HG02973 (cell line): ENCODE measurements around the gene MRTO4.
A peak's percentile ranks its signal among the peaks of the same experiment; 100 is the strongest.
"Not testable (repeated sequence)": the region's sequence is repeated elsewhere in the genome, so short reads cannot be mapped to it uniquely, and the experiment has no call there.

Experiments used
- ATAC-seq: cut with Tn5 transposase; IDR thresholded peaks from one replicate; pipeline ENCODE4 v1.9.1; 2021; ENCODE audit warnings: moderate library complexity; ENCODE audit not compliant: unreplicated experiment

Gene MRTO4

DNA sequence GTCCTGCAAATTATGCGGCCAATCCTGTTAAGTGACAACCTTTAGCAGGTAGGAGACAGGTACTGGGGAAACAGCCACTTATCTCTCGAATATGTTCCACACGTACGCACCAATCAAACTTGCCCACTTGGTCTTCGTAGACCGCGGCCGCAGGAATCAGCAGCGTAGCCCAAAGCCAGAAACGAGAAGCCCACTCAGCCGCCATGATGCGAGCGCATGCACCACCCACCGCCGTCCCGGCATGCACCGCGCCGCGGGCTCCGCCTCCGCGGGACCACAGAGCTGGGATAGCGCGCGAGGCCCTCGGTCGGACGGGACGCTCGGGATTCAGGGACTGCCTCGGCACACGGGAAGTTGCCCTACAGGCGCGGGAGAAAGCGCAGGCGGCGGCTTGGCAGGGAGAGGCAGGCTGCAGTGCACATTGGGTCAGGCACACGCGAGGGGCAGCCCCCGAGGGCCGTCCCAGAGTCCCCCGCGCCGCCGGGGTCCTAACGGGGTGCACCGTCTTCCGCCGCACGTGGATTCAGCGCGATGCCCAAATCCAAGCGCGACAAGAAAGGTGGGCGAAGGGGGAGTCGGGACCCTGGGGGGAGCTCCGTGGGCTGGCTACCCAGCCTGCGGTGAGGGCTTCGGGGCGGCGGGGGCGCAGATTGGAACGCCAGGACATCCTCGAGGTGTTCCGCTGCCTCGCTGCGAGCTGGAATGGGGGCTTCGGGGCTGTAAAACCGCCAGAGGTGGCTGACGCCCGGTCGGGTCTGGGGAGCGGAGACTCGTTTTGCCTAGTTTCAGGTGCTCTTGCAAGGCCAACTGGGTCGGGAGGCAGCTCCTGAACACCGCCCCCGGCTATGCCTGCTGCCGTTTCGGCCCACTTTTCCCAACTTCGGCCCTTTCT is at the start of gene MRTO4, which contains the start of gene EMC1:
MRTO4 (plus strand) TSS at position 501 of the 892 bp plus-strand sequence; CDS start at position 532, 31 bp downstream.
EMC1 (minus strand) TSS at position 220 of the 892 bp plus-strand sequence; CDS start at position 205, 15 bp downstream.
- ATAC-seq: peak; percentile 59

- no peak for ATAC-seq
Observed at GRCh38 chr1:19202396-19202795, 49.2 kb upstream of the MRTO4 start.

GRCh38 chr1:19203440-19203839 is 48.2 kb upstream of the MRTO4 start:
- ATAC-seq: no peak

DNA sequence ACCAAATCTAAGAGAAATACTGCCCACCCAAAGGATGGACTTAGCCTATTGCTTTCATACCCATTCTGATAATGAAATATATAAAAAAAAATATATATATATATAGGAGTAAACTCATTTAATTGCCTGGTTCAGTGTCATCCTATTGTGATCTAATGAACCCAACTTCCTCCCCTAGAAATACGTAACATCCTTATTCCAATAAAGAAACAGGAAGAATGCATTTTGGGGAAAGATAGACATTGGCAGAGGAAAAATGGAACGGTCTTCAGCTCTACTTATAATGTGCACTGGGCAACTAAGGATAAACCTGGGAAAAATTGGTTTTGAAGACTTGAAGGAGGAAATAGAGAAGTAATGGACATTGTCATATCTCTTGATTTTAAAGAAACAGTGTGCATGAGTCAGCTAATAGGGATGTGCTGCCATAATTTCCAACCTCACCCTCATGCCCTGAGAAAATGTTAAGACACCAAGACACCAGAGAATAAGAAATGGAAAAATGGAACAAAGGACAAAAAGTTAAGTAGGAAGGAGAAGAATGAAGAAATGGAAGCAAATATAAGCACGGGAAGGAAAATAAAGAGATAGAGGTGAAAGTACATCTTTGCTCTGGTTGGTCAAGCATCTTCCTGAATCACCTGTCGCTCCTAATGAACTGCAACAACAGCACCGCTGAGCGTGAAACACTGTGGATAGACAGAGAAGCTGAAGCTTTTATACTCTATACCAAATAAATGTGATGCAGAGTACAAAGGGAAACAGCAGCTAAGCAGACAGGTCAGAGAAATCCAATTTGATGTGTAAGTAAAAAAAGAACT is 46.9 kb upstream of the MRTO4 start:
- no peak for ATAC-seq

DNA sequence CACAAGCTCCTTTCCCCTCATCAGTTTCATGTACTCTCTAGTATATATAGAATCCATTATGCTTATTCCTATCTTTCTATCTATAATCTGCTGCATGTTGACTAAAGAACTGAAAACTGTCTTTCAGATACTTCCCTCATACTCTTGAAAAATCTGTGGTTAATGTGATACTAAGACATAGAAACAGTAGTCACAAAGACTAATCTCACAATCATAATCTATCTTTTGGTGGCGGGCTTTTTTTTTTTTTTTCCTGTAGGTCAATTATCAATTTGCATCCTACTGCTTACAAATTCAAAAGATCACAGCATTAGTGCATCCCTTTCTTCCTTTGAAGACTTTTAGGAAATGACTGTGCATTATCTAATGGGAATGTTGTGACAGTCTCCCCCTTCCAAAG is 46.2 kb upstream of the MRTO4 start:
- ATAC-seq: no peak

DNA sequence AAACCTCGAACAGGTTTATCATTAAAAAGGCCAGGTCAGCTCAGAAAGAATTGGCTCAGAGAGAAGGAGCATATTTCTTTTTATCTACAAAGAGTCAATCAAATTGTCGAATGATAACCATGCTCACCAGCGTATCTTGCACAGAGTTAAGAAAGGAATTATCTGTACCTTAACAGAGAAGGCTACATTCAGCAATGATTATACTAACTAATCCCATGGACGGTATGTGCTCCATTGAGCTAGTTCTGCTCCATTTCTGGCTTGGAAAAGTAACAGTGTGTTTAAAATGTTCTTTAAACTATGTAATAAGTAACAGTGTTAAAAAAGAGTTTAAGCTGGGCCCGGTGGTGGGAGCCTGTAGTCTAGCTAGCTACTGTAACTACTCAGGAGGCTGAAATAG is 45.8 kb upstream of the MRTO4 start:
- no peak for ATAC-seq

DNA sequence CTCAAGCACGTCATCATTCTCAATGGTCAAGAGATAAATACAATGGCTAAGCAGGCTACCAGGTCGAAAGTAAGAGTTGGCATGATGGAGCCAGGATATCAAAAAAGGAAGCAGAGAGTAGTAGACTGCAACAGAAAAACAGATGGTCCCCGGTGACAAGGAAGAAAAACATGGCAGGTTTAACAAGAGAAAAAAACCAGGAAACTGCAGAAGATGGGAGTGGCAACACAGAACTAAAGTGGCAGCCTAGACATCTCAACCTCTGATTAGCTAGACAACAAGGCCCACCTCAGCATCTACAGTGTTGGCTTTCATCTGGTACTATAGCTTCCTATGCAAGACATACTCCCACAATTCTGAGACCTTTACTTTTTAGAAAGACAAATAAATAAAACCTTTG is 44.7 kb upstream of the MRTO4 start:
- ATAC-seq: no peak

- no peak for ATAC-seq
Observed at GRCh38 chr1:19208710-19209438, 42.7 kb upstream of the MRTO4 start.

DNA sequence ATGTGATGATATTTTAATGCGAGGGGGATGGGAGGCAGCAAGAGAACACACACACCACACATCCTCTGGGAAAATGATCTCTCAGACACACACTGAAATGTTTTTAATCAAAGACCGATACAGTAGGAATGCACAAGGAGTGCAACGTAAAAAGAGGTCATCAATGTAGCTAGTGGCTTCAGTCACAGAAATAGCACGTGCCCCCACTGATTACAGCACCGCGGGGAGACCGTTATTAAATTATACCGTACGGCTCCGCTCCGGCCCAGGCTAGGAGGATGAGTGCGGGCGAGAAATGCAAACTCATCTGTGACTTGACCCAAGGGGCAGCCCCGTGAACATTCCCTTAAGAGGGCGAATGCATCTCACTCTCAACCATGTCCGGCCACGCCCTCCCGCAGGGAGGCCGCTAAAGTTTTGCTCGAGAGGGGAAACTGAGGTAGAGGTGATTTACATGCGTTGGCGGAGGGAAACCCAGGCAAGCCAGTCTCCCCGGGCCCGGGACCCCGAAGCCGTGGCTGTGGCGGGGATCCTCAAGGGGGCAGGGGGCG is 42.1 kb upstream of the MRTO4 start:
- peak; percentile 46 for ATAC-seq

- ATAC-seq: peak; percentile 72
Observed at GRCh38 chr1:19209990-19210771, 41.4 kb upstream of the MRTO4 start, which contains the start of gene UBR4. UBR4 (minus strand) TSS chr1:19210266; CDS start chr1:19210248, 18 bp downstream.

- ATAC-seq: no peak
Observed at GRCh38 chr1:19210772-19211549, 40.6 kb upstream of the MRTO4 start.

GRCh38 chr1:19212167-19212566 is 39.4 kb upstream of the MRTO4 start:
- no peak for ATAC-seq

DNA sequence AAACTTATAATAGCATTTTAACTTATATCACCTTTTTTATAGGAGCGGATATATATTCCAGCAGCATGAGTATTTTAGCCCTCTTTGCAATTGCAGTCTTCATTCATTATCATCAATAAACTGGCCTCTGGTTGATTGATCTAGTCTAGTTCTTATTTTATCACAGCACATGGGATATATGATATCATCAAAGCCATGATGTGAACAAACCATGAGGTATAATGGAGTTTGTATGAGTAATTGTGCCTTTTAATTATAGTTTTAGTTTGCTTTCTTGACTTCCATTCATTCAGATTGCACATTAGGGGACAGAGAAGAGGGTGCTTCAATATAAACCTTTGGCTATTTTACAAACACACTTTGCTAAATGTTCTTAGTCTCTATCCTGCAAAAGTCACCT is 38.0 kb upstream of the MRTO4 start:
- ATAC-seq: no peak

DNA sequence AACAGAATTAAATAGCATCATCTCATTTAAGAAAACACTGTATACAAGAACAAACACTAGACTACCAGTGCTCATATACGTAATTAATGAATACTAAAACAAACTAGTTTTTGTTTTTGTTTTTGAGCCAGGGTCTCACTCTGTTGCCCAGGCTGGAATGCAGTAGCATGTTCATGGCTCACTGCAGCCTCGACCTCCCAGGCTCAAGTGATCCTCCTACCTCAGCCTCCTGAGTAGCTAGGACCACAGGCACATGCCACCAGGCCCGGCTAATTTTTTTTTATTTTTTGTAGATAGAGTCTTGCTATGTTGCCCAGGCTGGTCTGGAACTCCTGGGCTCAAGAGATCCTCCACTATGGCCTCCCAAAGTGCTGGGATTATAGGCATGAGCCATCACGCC is 35.0 kb upstream of the MRTO4 start:
- not testable (repeated sequence) for ATAC-seq

- no peak for ATAC-seq
Observed at GRCh38 chr1:19219451-19219850, 32.2 kb upstream of the MRTO4 start.

- no peak for ATAC-seq
Observed at GRCh38 chr1:19220080-19220846, 31.3 kb upstream of the MRTO4 start.

DNA sequence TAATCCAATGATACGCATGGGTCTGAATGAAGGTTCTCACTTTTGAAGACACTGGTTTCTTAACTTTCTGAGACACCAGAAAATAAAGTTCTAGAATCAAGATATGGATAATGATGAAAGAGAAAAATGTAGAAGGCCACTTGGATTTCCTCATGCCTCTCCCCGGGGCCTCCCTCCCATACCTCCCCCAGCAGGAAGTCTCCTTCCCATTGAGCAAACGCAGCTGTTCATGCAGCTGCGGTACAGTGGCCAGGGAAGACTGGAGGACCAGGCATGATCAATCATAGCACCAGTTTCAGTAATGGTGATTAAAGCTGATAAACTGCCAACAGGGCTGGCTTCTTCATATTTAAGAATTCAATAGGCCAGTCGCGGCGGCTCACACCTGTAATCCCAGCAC is 30.6 kb upstream of the MRTO4 start:
- no peak for ATAC-seq

DNA sequence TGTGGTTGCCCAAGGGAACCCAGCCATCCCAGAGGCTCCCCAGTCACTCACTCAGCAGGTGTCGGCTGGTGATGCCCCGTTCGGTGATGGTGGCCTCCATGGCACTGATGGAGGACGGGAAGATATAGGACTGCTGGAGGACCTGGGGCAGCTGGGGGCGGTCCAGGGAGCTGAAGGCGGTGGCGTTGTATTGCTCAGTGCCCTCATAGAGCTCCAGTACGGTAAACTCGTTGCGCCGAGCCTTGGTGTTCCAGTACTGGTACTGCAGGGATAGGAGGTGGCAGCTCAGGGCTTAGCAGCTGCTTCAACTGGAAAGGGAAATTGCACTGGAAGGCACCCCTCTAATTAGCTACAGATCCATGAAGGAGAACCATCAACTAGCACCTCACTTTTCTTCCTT is 29.0 kb upstream of the MRTO4 start:
- no peak for ATAC-seq
